Progenitor cell of endocrine pancreas (in vitro differentiated cells): ENCODE data around the gene SNTG2. TPM values are rescaled to one million over a fixed set of nuclear protein-coding genes. Genes with fewer than 3 reads are reported as not detected.

ENCODE experiments used
- DNase-seq: peaks from one replicate; pipeline ENCODE4 v3.0.0; 2021; ENCODE audit warnings: low spot score; ENCODE audit not compliant: unreplicated experiment
- H3K27ac Mint-ChIP-seq: 2 replicates; pipeline ENCODE4 v1.8.0; 2021; ENCODE audit warnings: mild to moderate bottlenecking, moderate library complexity, mixed read lengths
- H3K27me3 Mint-ChIP-seq: 2 replicates; pipeline ENCODE4 v1.8.0; 2021; ENCODE audit warnings: mixed read lengths
- H3K36me3 Mint-ChIP-seq: 2 replicates; pipeline ENCODE4 v1.8.0; 2022; ENCODE audit warnings: mixed read lengths; ENCODE audit not compliant: insufficient read depth
- H3K4me1 Mint-ChIP-seq: 2 replicates; pipeline ENCODE4 v1.8.0; 2021; ENCODE audit warnings: low read depth, mixed read lengths
- H3K4me3 Mint-ChIP-seq: 2 replicates; pipeline ENCODE4 v1.8.0; 2021; ENCODE audit warnings: low read depth, mild to moderate bottlenecking, moderate library complexity, mixed read lengths
- H3K9me3 Mint-ChIP-seq: 2 replicates; pipeline ENCODE4 v1.8.0; 2021; ENCODE audit warnings: low read depth, mixed read lengths
- CTCF ChIP-seq: fragments of 200-600 bp; sonication (generic); IDR thresholded peaks from one replicate; pipeline ENCODE4 v1.5.0; 2021; ENCODE audit warnings: antibody characterized with exemption, mild to moderate bottlenecking; ENCODE audit not compliant: unreplicated experiment
- total RNA-seq: library from RNA; stranded (reverse); gene quantifications from 2 replicates; pipeline ENCODE4 v1.2.1, GENCODE V29; 2021

Gene SNTG2
- total RNA-seq, 1 donor from 2014 or later = 0.50 TPM

- TF ChIP-seq CTCF = no peak
- Mint-ChIP-seq H3K27ac (no peak overlapping the region), H3K4me1 (no peaks in the 10 kb centered on the region), H3K4me3 (no peak overlapping the region), H3K36me3 (no peaks in the 10 kb centered on the region), H3K27me3 (peaks cover 13% of the 10 kb centered on the region), H3K9me3 (peaks cover 10% of the 10 kb centered on the region)
- DNase-seq = no peak
Measured at GRCh38 chr2:1269812-1270211, 319.2 kb downstream of the SNTG2 start.

- H3K36me3 Mint-ChIP-seq = no peaks in the 10 kb centered on the region
- peaks cover 19% of the 10 kb centered on the region for H3K9me3 Mint-ChIP-seq
- no peak for TF ChIP-seq CTCF
- H3K4me3 Mint-ChIP-seq = no peak overlapping the region
- no peak overlapping the region for H3K27ac Mint-ChIP-seq
- peaks cover 9% of the 10 kb centered on the region for H3K27me3 Mint-ChIP-seq
- no peak for DNase-seq
- no peaks in the 10 kb centered on the region for H3K4me1 Mint-ChIP-seq
Measured at GRCh38 chr2:1272835-1273234, 322.2 kb downstream of the SNTG2 start.

- no peaks in the 10 kb centered on the region for H3K27me3 Mint-ChIP-seq
- no peak for DNase-seq
- H3K4me1 Mint-ChIP-seq = no peaks in the 10 kb centered on the region
- H3K36me3 Mint-ChIP-seq = no peaks in the 10 kb centered on the region
- H3K4me3 Mint-ChIP-seq = no peak overlapping the region
- peaks cover 19% of the 10 kb centered on the region for H3K9me3 Mint-ChIP-seq
- H3K27ac Mint-ChIP-seq = no peak overlapping the region
- TF ChIP-seq CTCF = no peak
Measured at GRCh38 chr2:1277634-1278033, 327.0 kb downstream of the SNTG2 start.

GRCh38 chr2:1278125-1278524, 327.5 kb downstream of the SNTG2 start:
- H3K36me3 Mint-ChIP-seq = no peaks in the 10 kb centered on the region
- peaks cover 19% of the 10 kb centered on the region for H3K9me3 Mint-ChIP-seq
- DNase-seq = no peak
- no peak for TF ChIP-seq CTCF
- no peaks in the 10 kb centered on the region for H3K27me3 Mint-ChIP-seq
- no peak overlapping the region for H3K4me3 Mint-ChIP-seq
- H3K27ac Mint-ChIP-seq = no peak overlapping the region
- no peaks in the 10 kb centered on the region for H3K4me1 Mint-ChIP-seq

GRCh38 chr2:1278861-1279260, 328.2 kb downstream of the SNTG2 start:
- peaks cover 16% of the 10 kb centered on the region for H3K9me3 Mint-ChIP-seq
- no peaks in the 10 kb centered on the region for H3K36me3 Mint-ChIP-seq
- DNase-seq = no peak
- H3K4me1 Mint-ChIP-seq = no peaks in the 10 kb centered on the region
- no peak for TF ChIP-seq CTCF
- no peak overlapping the region for H3K27ac Mint-ChIP-seq
- H3K4me3 Mint-ChIP-seq = no peak overlapping the region
- no peaks in the 10 kb centered on the region for H3K27me3 Mint-ChIP-seq

GRCh38 chr2:1282552-1282951, 331.9 kb downstream of the SNTG2 start:
- H3K36me3 Mint-ChIP-seq = no peaks in the 10 kb centered on the region
- no peak for TF ChIP-seq CTCF
- no peaks in the 10 kb centered on the region for H3K9me3 Mint-ChIP-seq
- H3K4me3 Mint-ChIP-seq = no peak overlapping the region
- H3K4me1 Mint-ChIP-seq = no peaks in the 10 kb centered on the region
- H3K27me3 Mint-ChIP-seq = no peaks in the 10 kb centered on the region
- DNase-seq = no peak
- H3K27ac Mint-ChIP-seq = peak overlapping the region; percentile 52
